CD4-positive, alpha-beta memory T cell (primary cell): ENCODE results near the gene FAF1. TPM values are rescaled to one million over a fixed set of nuclear protein-coding genes. Genes with fewer than 3 reads are reported as not detected.

Source experiments
- CTCF ChIA-PET: fragments of 350-600 bp; sonication (Branson Sonifier 250); formaldehyde crosslinking; loops from one replicate; lab custom pipeline; 2021; ENCODE audit warnings: inconsistent platforms; ENCODE audit not compliant: partially characterized antibody; lab: Charles Lee
- POLR2A ChIA-PET: fragments of 350-600 bp; sonication (Branson Sonifier 250); formaldehyde crosslinking; loops from one replicate; lab custom pipeline; 2021; ENCODE audit not compliant: partially characterized antibody; lab: Charles Lee
- DNase-seq, 5 donors: peaks; one replicate each; pipeline versions ENCODE4 v3.0.0 to v3.0.0-alpha.2; 2020 to 2022; ENCODE audit warnings: mixed read lengths in 1 of 5
- H3K27ac ChIP-seq: one replicate; pipeline ENCODE4 v1.7.0; 2013; ENCODE audit warnings: low read depth, low read length
- H3K27me3 ChIP-seq: 2 replicates; pipeline ENCODE4 v1.7.0; 2013; ENCODE audit warnings: mild to moderate bottlenecking, low read length, moderate library complexity; ENCODE audit not compliant: insufficient read depth
- H3K36me3 ChIP-seq: 2 replicates; pipeline ENCODE4 v1.7.0; 2013; ENCODE audit warnings: mild to moderate bottlenecking, low read length, moderate library complexity; ENCODE audit not compliant: insufficient read depth
- H3K4me1 ChIP-seq: 2 replicates; pipeline ENCODE4 v1.7.0; 2013; ENCODE audit warnings: mild to moderate bottlenecking, low read length, moderate library complexity; ENCODE audit not compliant: insufficient read depth
- H3K4me3 ChIP-seq, 2 donors: one replicate each; pipeline ENCODE4 v1.7.0; 2013; ENCODE audit warnings: low read length in 2 of 2, mild to moderate bottlenecking in 1 of 2
- H3K9me3 ChIP-seq, 2 donors: one replicate each; pipeline ENCODE4 v1.7.0; 2013; ENCODE audit warnings: low read length in 2 of 2, control low read depth in 1 of 2; ENCODE audit not compliant: control insufficient read depth in 1 of 2
- H3K27ac Mint-ChIP-seq, 7 donors: one replicate each; pipeline ENCODE4 v1.8.0; 2020 to 2021; ENCODE audit warnings: mixed read lengths in 7 of 7, mild to moderate bottlenecking in 6 of 7, inconsistent platforms in 3 of 7, moderate library complexity in 3 of 7
- H3K27me3 Mint-ChIP-seq, 2 donors: one replicate each; pipeline ENCODE4 v1.8.0; 2020 to 2021; ENCODE audit warnings: mixed read lengths in 2 of 2
- H3K36me3 Mint-ChIP-seq, 2 donors: one replicate each; pipeline ENCODE4 v1.8.0; 2020 to 2021; ENCODE audit warnings: mixed read lengths in 2 of 2, inconsistent platforms in 1 of 2, mild to moderate bottlenecking in 1 of 2
- H3K4me1 Mint-ChIP-seq, 4 donors: one replicate each; pipeline ENCODE4 v1.8.0; 2020 to 2021; ENCODE audit warnings: mixed read lengths in 4 of 4, mild to moderate bottlenecking in 1 of 4
- H3K4me3 Mint-ChIP-seq, 8 donors: one replicate each; pipeline ENCODE4 v1.8.0; 2020 to 2021; ENCODE audit warnings: mixed read lengths in 8 of 8, mild to moderate bottlenecking in 7 of 8, moderate library complexity in 6 of 8, inconsistent platforms in 3 of 8
- H3K9me3 Mint-ChIP-seq, 8 donors: one replicate each; pipeline ENCODE4 v1.8.0; 2020 to 2021; ENCODE audit warnings: mixed read lengths in 8 of 8, mild to moderate bottlenecking in 5 of 8, inconsistent platforms in 3 of 8, moderate library complexity in 1 of 8
- intact Hi-C: fragments of 100-400 bp; cut with micrococcal nuclease; formaldehyde crosslinking; loops from one replicate; pipeline ENCODE4 v1.15.1; 2023
- polyA plus RNA-seq, 2 donors: library from polyadenylated mRNA; unstranded; fragments of 300-500 nt; fragmentation: Illumina TruSeq; gene quantifications; one replicate each; pipeline ENCODE4 v1.2.3, GENCODE V29; 2021
- total RNA-seq, 2 experiments: library from RNA; stranded (reverse); gene quantifications; one replicate each; pipeline ENCODE4 v1.2.3, GENCODE V29; 2021

Gene FAF1
- total and polyA plus RNA-seq, 4 experiments from 2014 or later, result 36.0 to 60.2 (median 53.9) TPM

DNA sequence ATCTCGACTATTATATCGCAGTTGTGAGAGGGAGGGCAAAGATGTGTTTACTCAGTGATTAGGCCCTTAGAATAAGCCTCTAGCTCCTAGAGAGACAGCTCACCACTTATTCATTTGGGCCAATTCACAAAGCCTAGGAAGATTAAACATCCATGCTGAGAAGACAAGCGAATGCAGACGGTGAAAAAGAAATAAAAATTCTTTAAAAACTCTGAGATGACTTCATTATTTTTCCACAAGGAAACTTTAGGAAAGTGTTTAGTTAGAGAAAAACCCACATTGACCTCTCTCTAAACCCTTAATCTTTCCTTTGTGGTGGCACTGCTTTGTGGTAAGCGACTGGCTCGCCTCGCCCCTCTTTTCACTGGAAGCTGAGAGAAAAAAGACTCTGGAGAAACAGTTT, 390.0 kb downstream of the FAF1 start:
- no peaks in the 10 kb centered on the region for H3K9me3 Mint-ChIP-seq
- H3K9me3 ChIP-seq, result no peaks in the 10 kb centered on the region
- POLR2A ChIA-PET, result no interaction called here
- H3K4me1 ChIP-seq, result no peaks in the 10 kb centered on the region
- no peaks in the 10 kb centered on the region for H3K27me3 ChIP-seq
- intact Hi-C loops, result no loop called here
- no peaks in the 10 kb centered on the region for H3K4me1 Mint-ChIP-seq
- H3K4me3 Mint-ChIP-seq, result no peak overlapping the region
- H3K27ac Mint-ChIP-seq, result no peak overlapping the region
- H3K36me3 ChIP-seq, result peaks cover 10% of the 10 kb centered on the region
- H3K27me3 Mint-ChIP-seq, result no peaks in the 10 kb centered on the region
- no peak overlapping the region for H3K4me3 ChIP-seq
- H3K36me3 Mint-ChIP-seq, result peaks cover 46 to 50% of the 10 kb centered on the region in 2 donors
- no peak overlapping the region for H3K27ac ChIP-seq
- DNase-seq, result no peak
- CTCF ChIA-PET, result no interaction called here

- Histone ChIP-seq H3K36me3 (peaks cover 10% of the 10 kb centered on the region), H3K27me3 (no peaks in the 10 kb centered on the region), H3K27ac (no peak overlapping the region), H3K4me1 (no peaks in the 10 kb centered on the region), H3K4me3 (no peak overlapping the region), H3K9me3 (no peaks in the 10 kb centered on the region)
- no peaks in the 10 kb centered on the region for H3K9me3 Mint-ChIP-seq
- H3K36me3 Mint-ChIP-seq, result peaks cover 49 to 51% of the 10 kb centered on the region in 2 donors
- intact Hi-C loops, result no loop called here
- ChIA-PET POLR2A (no interaction called here), CTCF (no interaction called here)
- H3K4me1 Mint-ChIP-seq, result no peaks in the 10 kb centered on the region
- no peak overlapping the region for H3K27ac Mint-ChIP-seq
- H3K4me3 Mint-ChIP-seq, result no peak overlapping the region
- no peaks in the 10 kb centered on the region for H3K27me3 Mint-ChIP-seq
- no peak for DNase-seq
These were observed 391.3 kb downstream of the FAF1 start for GRCh38 chr1:50568782-50569181.

DNA sequence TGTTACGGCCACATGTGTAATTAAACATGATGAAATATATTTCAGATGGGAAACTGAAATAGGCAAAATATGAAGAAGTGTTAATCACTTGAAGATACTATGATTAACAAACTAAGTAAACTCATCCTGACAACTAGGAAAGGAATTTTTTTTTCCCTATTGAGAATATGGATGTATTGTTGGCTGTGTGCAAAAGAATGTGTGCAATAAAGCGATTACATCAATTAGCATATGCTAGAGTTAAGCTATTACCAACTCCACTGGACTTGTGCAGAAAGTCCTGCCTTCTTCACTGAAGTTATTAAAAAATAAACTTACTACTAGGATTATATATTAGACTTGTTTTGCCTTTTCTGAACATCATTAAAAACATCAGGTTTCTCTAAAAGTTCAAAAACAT, 393.7 kb downstream of the FAF1 start:
- Mint-ChIP-seq H3K27me3 (no peaks in the 10 kb centered on the region), H3K9me3 (no peaks in the 10 kb centered on the region), H3K36me3 (peaks cover 59 to 60% of the 10 kb centered on the region in 2 donors), H3K4me3 (no peak overlapping the region), H3K27ac (no peak overlapping the region), H3K4me1 (no peaks in the 10 kb centered on the region)
- Histone ChIP-seq H3K9me3 (no peaks in the 10 kb centered on the region), H3K36me3 (peaks cover 10% of the 10 kb centered on the region), H3K4me3 (no peak overlapping the region), H3K4me1 (no peaks in the 10 kb centered on the region), H3K27me3 (no peaks in the 10 kb centered on the region), H3K27ac (no peak overlapping the region)
- ChIA-PET POLR2A (no interaction called here), CTCF (no interaction called here)
- intact Hi-C loops, result no loop called here
- no peak for DNase-seq

DNA sequence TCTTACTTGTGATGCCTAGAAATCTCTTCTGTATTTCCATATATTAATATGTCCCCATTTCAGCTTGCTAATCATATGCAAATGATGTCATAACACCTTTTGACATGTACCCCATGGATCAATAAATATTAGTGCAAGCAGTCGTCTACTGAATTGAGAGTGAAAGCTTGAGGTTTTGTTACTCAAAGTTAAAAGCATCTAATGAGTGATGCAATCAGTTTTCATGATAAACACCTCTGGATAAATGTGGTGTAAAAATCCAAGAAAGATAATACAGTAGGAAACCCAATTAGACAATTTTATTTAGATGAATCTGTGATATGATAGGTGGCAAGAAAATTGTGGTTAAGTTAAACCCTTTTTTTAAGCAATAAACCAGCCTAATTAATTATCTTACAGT, 395.6 kb downstream of the FAF1 start:
- ChIA-PET POLR2A (no interaction called here), CTCF (no interaction called here)
- no peak for DNase-seq
- no peaks in the 10 kb centered on the region for H3K4me1 Mint-ChIP-seq
- Histone ChIP-seq H3K27ac (no peak overlapping the region), H3K4me1 (no peaks in the 10 kb centered on the region), H3K27me3 (no peaks in the 10 kb centered on the region), H3K4me3 (no peak overlapping the region), H3K9me3 (no peaks in the 10 kb centered on the region), H3K36me3 (peaks cover 10% of the 10 kb centered on the region)
- no peaks in the 10 kb centered on the region for H3K27me3 Mint-ChIP-seq
- H3K9me3 Mint-ChIP-seq, result no peaks in the 10 kb centered on the region
- H3K27ac Mint-ChIP-seq, result no peak overlapping the region
- intact Hi-C loops, result no loop called here
- peaks cover 69 to 77% of the 10 kb centered on the region in 2 donors for H3K36me3 Mint-ChIP-seq
- H3K4me3 Mint-ChIP-seq, result no peak overlapping the region

- Mint-ChIP-seq H3K9me3 (no peaks in the 10 kb centered on the region), H3K27ac (no peak overlapping the region), H3K4me1 (no peaks in the 10 kb centered on the region), H3K36me3 (peaks cover 65 to 67% of the 10 kb centered on the region in 2 donors), H3K27me3 (no peaks in the 10 kb centered on the region), H3K4me3 (no peak overlapping the region)
- Histone ChIP-seq H3K9me3 (no peaks in the 10 kb centered on the region), H3K27me3 (no peaks in the 10 kb centered on the region), H3K27ac (no peak overlapping the region), H3K36me3 (peaks cover 10% of the 10 kb centered on the region), H3K4me1 (no peaks in the 10 kb centered on the region), H3K4me3 (no peak overlapping the region)
- ChIA-PET POLR2A (no interaction called here), CTCF (no interaction called here)
- intact Hi-C loops, result no loop called here
- no peak for DNase-seq
These were observed 398.0 kb downstream of the FAF1 start for GRCh38 chr1:50562106-50562505.

DNA sequence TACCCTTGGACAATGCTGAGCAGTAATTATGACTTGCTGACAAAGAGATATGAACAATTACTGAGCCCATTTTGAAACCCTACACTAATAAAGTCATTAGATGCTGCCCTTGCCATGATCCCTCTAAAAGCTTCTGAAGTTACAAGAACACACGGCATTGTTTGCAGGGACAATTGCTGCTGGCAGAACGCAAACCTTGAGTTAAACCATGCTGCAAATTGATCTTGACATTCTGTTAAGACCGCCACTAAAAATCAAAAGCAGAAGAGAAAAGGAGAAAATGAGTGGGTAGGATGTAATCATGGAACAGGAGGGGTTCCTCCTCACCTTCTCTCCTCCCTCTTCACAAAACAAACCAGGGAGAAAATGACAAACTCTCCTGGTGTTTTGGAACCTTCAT, 400.6 kb downstream of the FAF1 start:
- Histone ChIP-seq H3K4me3 (no peak overlapping the region), H3K9me3 (no peaks in the 10 kb centered on the region), H3K27me3 (no peaks in the 10 kb centered on the region), H3K27ac (no peak overlapping the region), H3K4me1 (no peaks in the 10 kb centered on the region), H3K36me3 (no peaks in the 10 kb centered on the region)
- H3K4me1 Mint-ChIP-seq, result no peaks in the 10 kb centered on the region
- ChIA-PET CTCF (no interaction called here), POLR2A (no interaction called here)
- H3K9me3 Mint-ChIP-seq, result no peaks in the 10 kb centered on the region
- peaks cover 48 to 54% of the 10 kb centered on the region in 2 donors for H3K36me3 Mint-ChIP-seq
- H3K4me3 Mint-ChIP-seq, result no peak overlapping the region
- intact Hi-C loops, result no loop called here
- no peak overlapping the region for H3K27ac Mint-ChIP-seq
- H3K27me3 Mint-ChIP-seq, result no peaks in the 10 kb centered on the region
- DNase-seq, result no peak

- POLR2A ChIA-PET, result no interaction called here
- Mint-ChIP-seq H3K9me3 (no peaks in the 10 kb centered on the region), H3K27ac (no peak overlapping the region), H3K27me3 (no peaks in the 10 kb centered on the region), H3K4me3 (no peak overlapping the region), H3K4me1 (no peaks in the 10 kb centered on the region), H3K36me3 (peaks cover 6 to 27% of the 10 kb centered on the region in 2 donors)
- Histone ChIP-seq H3K4me1 (no peaks in the 10 kb centered on the region), H3K27me3 (no peaks in the 10 kb centered on the region), H3K27ac (no peak overlapping the region), H3K36me3 (no peaks in the 10 kb centered on the region), H3K4me3 (no peak overlapping the region), H3K9me3 (no peaks in the 10 kb centered on the region)
- DNase-seq, result no peak
- intact Hi-C loops, result no loop called here
- CTCF ChIA-PET, result no interaction called here
These were observed 406.1 kb downstream of the FAF1 start for GRCh38 chr1:50553921-50554320.

DNA sequence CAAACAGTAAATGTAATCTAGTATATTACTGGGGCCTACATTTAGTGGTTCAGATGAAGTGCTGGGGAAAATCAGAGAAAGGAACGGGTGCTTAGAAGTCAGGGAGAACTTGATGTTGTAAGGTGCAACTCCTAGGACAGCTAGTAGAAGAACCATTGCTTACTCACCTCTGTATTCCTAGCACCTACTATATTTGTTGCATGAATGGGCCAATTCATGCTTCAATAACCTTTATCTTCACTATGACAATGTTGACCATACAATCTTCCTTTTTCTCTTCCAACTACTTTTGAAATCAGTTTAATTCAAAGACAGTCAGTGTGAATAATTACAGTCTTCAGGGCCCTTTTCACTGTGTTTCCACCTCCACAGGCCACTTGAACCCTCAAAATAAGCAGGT, 411.8 kb downstream of the FAF1 start:
- Histone ChIP-seq H3K4me1 (no peaks in the 10 kb centered on the region), H3K4me3 (no peak overlapping the region), H3K27me3 (no peaks in the 10 kb centered on the region), H3K9me3 (no peaks in the 10 kb centered on the region), H3K36me3 (no peaks in the 10 kb centered on the region), H3K27ac (no peak overlapping the region)
- CTCF ChIA-PET, result no interaction called here
- Mint-ChIP-seq H3K4me3 (no peak overlapping the region), H3K27ac (no peak overlapping the region), H3K9me3 (no peaks in the 10 kb centered on the region), H3K36me3 (peaks cover 9 to 28% of the 10 kb centered on the region in 2 donors), H3K4me1 (no peaks in the 10 kb centered on the region), H3K27me3 (no peaks in the 10 kb centered on the region)
- no peak for DNase-seq
- intact Hi-C loops, result no loop called here
- POLR2A ChIA-PET, result no interaction called here
